K562 (cell line): ENCODE results near the gene VPS11. TPM values are rescaled to one million over a fixed set of nuclear protein-coding genes. Genes with fewer than 3 reads are reported as not detected.

Experiments
- ATF1 ChIP-seq, 2 experiments: fragments of 450-650 bp in 1 of 2; IDR thresholded peaks; 2 replicates each; pipeline ENCODE4 v1.6.1; 2016; ENCODE audit warnings: missing compliant biosample characterization in 1 of 2, missing genetic modification characterization in 1 of 2
- ATF7 ChIP-seq: fragments of 450-650 bp; IDR thresholded peaks from 2 replicates; pipeline ENCODE4 v1.7.1; 2014; ENCODE audit warnings: mild to moderate bottlenecking, moderate library complexity
- BDP1 ChIP-seq: IDR thresholded peaks from 3 replicates; pipeline ENCODE4 v1.6.1; 2011; ENCODE audit not compliant: insufficient read length, insufficient read depth
- ESRRB ChIP-seq: fragments of 250-450 bp; sonication (Bioruptor Pico); IDR thresholded peaks from 2 replicates; pipeline ENCODE4 v1.5.0; 2020; ENCODE audit warnings: mild to moderate bottlenecking, moderate library complexity, borderline replicate concordance
- FOXP1 ChIP-seq: sonication (generic); formaldehyde crosslinking; IDR thresholded peaks from 2 replicates; pipeline ENCODE4 v1.8.0; 2022; ENCODE audit warnings: mild to moderate bottlenecking, missing genetic modification reagents
- KDM1A ChIP-seq, 2 experiments: fragments of 450-650 bp; IDR thresholded peaks; 2 replicates each; pipeline ENCODE4 v1.6.1; 2016; ENCODE audit warnings: mild to moderate bottlenecking in 2 of 2
- LEF1 ChIP-seq: fragments of 450-650 bp; IDR thresholded peaks from 2 replicates; pipeline ENCODE4 v1.6.1; 2016; ENCODE audit warnings: mild to moderate bottlenecking
- MEF2A ChIP-seq: IDR thresholded peaks from 2 replicates; pipeline ENCODE4 v1.6.1; 2011; ENCODE audit warnings: low read depth, mild to moderate bottlenecking, low read length, moderate library complexity; ENCODE audit not compliant: control insufficient read depth
- SLC30A9 ChIP-seq: fragments of 250-450 bp; sonication (Bioruptor Pico); IDR thresholded peaks from 2 replicates; pipeline ENCODE4 v1.8.0; 2022; ENCODE audit warnings: mild to moderate bottlenecking, moderate library complexity
- SRSF3 ChIP-seq: fragments of 200-400 bp; formaldehyde crosslinking; IDR thresholded peaks from 2 replicates; pipeline ENCODE4 v1.6.1; 2016; ENCODE audit warnings: mild to moderate bottlenecking, low read length, moderate library complexity; ENCODE audit not compliant: insufficient read depth
- TARDBP ChIP-seq: fragments of 450-650 bp; IDR thresholded peaks from 2 replicates; pipeline ENCODE4 v1.6.1; 2016
- ZEB2 ChIP-seq: fragments of 450-650 bp; IDR thresholded peaks from 2 replicates; pipeline ENCODE4 v1.6.1; 2016
- ZNF57 ChIP-seq: fragments of 450-650 bp; formaldehyde crosslinking; IDR thresholded peaks from 2 replicates; pipeline ENCODE4 v1.4.0; 2020; ENCODE audit warnings: mild to moderate bottlenecking, moderate library complexity
- ZNF644 ChIP-seq: fragments of 200-800 bp; sonication (Bioruptor generic); IDR thresholded peaks from 2 replicates; pipeline ENCODE4 v1.6.1; 2016; ENCODE audit warnings: low read depth, missing genetic modification characterization, missing compliant biosample characterization
- ZNF76 ChIP-seq: fragments of 250-450 bp; sonication (Bioruptor Pico); IDR thresholded peaks from 2 replicates; pipeline ENCODE4 v1.4.0; 2020; ENCODE audit warnings: mild to moderate bottlenecking, moderate library complexity, borderline replicate concordance
- ZNF830 ChIP-seq: fragments of 250-450 bp; sonication (Bioruptor Pico); IDR thresholded peaks from 2 replicates; pipeline ENCODE4 v1.5.0; 2021; ENCODE audit warnings: mild to moderate bottlenecking
- polyA plus RNA-seq, 8 experiments: library from polyadenylated mRNA; depleted of rRNA in 4 of 8; stranded (reverse) in 5 of 8; unstranded in 3 of 8; fragments of >200 nt; fragmentation: Nextera tagmentation in 2 of 8; fragmentation: Illumina TruSeq in 1 of 8; extraction: Ambion mirVana in 2 of 8; extraction: Trizol in 1 of 8; gene quantifications; 2 replicates each; pipeline versions ENCODE4 v1.2.1 to v1.2.3, GENCODE V29; 2011 to 2014; ENCODE audit warnings: inconsistent platforms in 1 of 8, missing spikeins in 1 of 8
- total RNA-seq, 7 experiments: library from RNA; depleted of rRNA in 6 of 7; stranded (reverse); fragments of >200 nt in 6 of 7; fragmentation: Illumina TruSeq in 2 of 7; extraction: Trizol in 2 of 7; gene quantifications; 2 replicates each; pipeline versions ENCODE4 v1.2.1 to v1.2.3, GENCODE V29; 2011 to 2021; ENCODE audit warnings: low replicate concordance in 1 of 7
- TF ChIP-seq, protein P1 (sequence below), 3 experiments: IDR thresholded peaks in 2 of 3; conservative IDR thresholded peaks in 1 of 3; 2 replicates each; pipeline ENCODE4 v1.5.1; 2011 to 2012; ENCODE audit warnings: low read length in 3 of 3, mild to moderate bottlenecking in 3 of 3, control low read depth in 2 of 3, improper control_type of control experiment in 1 of 3, inconsistent platforms in 1 of 3, low read depth in 1 of 3, mixed read lengths in 1 of 3, moderate library complexity in 1 of 3; ENCODE audit not compliant: insufficient read depth in 2 of 3
- TF ChIP-seq, protein P2 (sequence below), 3 experiments: fragments of 200-800 bp in 1 of 3; fragments of 250-450 bp in 1 of 3; fragments of 450-650 bp in 1 of 3; sonication (Bioruptor Pico) in 1 of 3; sonication (Bioruptor generic) in 1 of 3; formaldehyde crosslinking in 1 of 3; IDR thresholded peaks; 2 replicates each; pipeline versions ENCODE4 v1.6.1 to v1.8.0; 2016 to 2022; ENCODE audit warnings: mild to moderate bottlenecking in 2 of 3, missing genetic modification characterization in 2 of 3, missing compliant biosample characterization in 1 of 3, moderate library complexity in 1 of 3
- TF ChIP-seq, protein P3 (sequence below): fragments of 250-450 bp; sonication (Bioruptor Pico); IDR thresholded peaks from 2 replicates; pipeline ENCODE4 v1.4.0; 2020; ENCODE audit warnings: mild to moderate bottlenecking
- TF ChIP-seq, protein P4 (sequence below): sonication (generic); formaldehyde crosslinking; IDR thresholded peaks from 2 replicates; pipeline ENCODE4 v1.8.1; 2023; ENCODE audit warnings: mild to moderate bottlenecking, missing genetic modification reagents

Gene VPS11
- total and polyA plus RNA-seq, 9 of the 15 experiments (the other 6 are each of a cell fraction or from before 2014, with no cell fraction given) = 14.1 to 35.5 (median 27.5) TPM

DNA sequence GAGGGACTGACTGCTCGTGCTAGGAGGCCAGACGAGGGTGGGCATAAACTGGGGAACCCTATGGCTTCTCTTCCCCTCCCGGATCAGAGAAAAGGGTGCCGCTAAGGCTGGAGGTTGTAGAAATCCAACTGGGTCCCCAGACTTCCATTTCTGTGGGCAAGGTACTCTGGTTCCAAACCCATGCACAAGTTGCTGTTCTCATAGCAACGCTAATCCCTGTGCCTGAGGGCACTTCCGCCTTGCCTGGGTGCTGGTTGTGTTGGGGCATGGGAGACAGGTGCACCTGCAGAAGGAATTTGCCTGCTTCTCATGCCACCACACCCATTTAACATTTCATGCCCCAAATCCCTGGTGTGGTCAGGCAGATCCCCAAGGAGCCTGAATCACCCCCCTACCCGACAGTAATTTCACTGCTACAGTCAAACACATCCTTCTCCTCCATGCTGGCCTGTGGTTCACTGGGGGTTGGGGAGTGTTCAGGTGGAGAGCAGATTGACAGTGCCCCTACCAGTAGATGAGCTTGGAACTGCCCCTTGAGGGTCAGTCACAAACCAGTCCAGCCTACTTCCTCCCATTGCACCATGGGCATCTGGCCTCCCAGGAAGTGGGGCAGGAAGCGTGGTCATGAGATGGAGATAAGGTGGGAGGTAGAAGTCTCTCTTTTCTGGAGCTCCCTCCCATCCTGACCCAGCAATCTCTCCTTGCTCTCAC is 40.7 kb downstream of the VPS11 start (continued):
- TF ChIP-seq, protein P1, sequence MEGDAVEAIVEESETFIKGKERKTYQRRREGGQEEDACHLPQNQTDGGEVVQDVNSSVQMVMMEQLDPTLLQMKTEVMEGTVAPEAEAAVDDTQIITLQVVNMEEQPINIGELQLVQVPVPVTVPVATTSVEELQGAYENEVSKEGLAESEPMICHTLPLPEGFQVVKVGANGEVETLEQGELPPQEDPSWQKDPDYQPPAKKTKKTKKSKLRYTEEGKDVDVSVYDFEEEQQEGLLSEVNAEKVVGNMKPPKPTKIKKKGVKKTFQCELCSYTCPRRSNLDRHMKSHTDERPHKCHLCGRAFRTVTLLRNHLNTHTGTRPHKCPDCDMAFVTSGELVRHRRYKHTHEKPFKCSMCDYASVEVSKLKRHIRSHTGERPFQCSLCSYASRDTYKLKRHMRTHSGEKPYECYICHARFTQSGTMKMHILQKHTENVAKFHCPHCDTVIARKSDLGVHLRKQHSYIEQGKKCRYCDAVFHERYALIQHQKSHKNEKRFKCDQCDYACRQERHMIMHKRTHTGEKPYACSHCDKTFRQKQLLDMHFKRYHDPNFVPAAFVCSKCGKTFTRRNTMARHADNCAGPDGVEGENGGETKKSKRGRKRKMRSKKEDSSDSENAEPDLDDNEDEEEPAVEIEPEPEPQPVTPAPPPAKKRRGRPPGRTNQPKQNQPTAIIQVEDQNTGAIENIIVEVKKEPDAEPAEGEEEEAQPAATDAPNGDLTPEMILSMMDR (IDR thresholded peaks at IDR 0.05 in 2 of 3, conservative IDR thresholded peaks at IDR 0.05 in 1 of 3; ENCODE audit: insufficient read depth in 2 of 3, low read depth in 1 of 3, low read length in 3 of 3) = no peak
- TF ChIP-seq SRSF3 = no peak
- TF ChIP-seq TARDBP = no peak
- TF ChIP-seq, protein P2, sequence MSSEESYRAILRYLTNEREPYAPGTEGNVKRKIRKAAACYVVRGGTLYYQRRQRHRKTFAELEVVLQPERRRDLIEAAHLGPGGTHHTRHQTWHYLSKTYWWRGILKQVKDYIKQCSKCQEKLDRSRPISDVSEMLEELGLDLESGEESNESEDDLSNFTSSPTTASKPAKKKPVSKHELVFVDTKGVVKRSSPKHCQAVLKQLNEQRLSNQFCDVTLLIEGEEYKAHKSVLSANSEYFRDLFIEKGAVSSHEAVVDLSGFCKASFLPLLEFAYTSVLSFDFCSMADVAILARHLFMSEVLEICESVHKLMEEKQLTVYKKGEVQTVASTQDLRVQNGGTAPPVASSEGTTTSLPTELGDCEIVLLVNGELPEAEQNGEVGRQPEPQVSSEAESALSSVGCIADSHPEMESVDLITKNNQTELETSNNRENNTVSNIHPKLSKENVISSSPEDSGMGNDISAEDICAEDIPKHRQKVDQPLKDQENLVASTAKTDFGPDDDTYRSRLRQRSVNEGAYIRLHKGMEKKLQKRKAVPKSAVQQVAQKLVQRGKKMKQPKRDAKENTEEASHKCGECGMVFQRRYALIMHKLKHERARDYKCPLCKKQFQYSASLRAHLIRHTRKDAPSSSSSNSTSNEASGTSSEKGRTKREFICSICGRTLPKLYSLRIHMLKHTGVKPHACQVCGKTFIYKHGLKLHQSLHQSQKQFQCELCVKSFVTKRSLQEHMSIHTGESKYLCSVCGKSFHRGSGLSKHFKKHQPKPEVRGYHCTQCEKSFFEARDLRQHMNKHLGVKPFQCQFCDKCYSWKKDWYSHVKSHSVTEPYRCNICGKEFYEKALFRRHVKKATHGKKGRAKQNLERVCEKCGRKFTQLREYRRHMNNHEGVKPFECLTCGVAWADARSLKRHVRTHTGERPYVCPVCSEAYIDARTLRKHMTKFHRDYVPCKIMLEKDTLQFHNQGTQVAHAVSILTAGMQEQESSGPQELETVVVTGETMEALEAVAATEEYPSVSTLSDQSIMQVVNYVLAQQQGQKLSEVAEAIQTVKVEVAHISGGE (CRISPR knock-in tag; IDR thresholded peaks at IDR 0.05) = peak in 2 of 3 experiments; percentile 49 to 66; a peak in 3 of 6 replicates
- peak; percentile 39 to 58; a peak in 3 of 4 replicates for TF ChIP-seq KDM1A (IDR thresholded peaks at IDR 0.05)
- TF ChIP-seq SLC30A9 (CRISPR knock-in tag) = no peak
- TF ChIP-seq MEF2A = no peak
- no peak for TF ChIP-seq BDP1
- TF ChIP-seq FOXP1 = no peak
- TF ChIP-seq, protein P3, sequence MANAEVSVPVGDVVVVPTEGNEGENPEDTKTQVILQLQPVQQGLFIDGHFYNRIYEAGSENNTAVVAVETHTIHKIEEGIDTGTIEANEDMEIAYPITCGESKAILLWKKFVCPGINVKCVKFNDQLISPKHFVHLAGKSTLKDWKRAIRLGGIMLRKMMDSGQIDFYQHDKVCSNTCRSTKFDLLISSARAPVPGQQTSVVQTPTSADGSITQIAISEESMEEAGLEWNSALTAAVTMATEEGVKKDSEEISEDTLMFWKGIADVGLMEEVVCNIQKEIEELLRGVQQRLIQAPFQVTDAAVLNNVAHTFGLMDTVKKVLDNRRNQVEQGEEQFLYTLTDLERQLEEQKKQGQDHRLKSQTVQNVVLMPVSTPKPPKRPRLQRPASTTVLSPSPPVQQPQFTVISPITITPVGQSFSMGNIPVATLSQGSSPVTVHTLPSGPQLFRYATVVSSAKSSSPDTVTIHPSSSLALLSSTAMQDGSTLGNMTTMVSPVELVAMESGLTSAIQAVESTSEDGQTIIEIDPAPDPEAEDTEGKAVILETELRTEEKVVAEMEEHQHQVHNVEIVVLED (CRISPR knock-in tag) = no peak
- no peak for TF ChIP-seq ZNF830 (CRISPR knock-in tag)
- no peak for TF ChIP-seq ZNF644 (tag)
- peak; percentile 67; the same call in 1 of the 2 replicates for TF ChIP-seq ZEB2
- TF ChIP-seq ATF7 = peak; percentile 61; the same call in 1 of the 2 replicates
- no peak for TF ChIP-seq ZNF57 (CRISPR knock-in tag)
- TF ChIP-seq, protein P4, sequence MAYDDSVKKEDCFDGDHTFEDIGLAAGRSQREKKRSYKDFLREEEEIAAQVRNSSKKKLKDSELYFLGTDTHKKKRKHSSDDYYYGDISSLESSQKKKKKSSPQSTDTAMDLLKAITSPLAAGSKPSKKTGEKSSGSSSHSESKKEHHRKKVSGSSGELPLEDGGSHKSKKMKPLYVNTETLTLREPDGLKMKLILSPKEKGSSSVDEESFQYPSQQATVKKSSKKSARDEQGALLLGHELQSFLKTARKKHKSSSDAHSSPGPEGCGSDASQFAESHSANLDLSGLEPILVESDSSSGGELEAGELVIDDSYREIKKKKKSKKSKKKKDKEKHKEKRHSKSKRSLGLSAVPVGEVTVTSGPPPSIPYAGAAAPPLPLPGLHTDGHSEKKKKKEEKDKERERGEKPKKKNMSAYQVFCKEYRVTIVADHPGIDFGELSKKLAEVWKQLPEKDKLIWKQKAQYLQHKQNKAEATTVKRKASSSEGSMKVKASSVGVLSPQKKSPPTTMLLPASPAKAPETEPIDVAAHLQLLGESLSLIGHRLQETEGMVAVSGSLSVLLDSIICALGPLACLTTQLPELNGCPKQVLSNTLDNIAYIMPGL (CRISPR knock-in tag) = no peak
- no peak for TF ChIP-seq ESRRB
- no peak for TF ChIP-seq ZNF76 (CRISPR knock-in tag)
- TF ChIP-seq LEF1 = no peak; the same call in 1 of the 2 replicates
- TF ChIP-seq ATF1 (CRISPR knock-in tag; IDR thresholded peaks at IDR 0.05) = no peak
- TF ChIP-seq ATF1 (tag; IDR thresholded peaks at IDR 0.05) = peak; percentile 61
